Sigmoid colon (tissue), 7 donors: ENCODE data around the gene FAM13A. TPM values are rescaled to one million over a fixed set of nuclear protein-coding genes. Genes with fewer than 3 reads are reported as not detected.

Experiments used
- DNase-seq: peaks from one replicate; pipeline ENCODE4 v3.0.0-alpha.2; 2019
- H3K27ac ChIP-seq, 4 donors: fragments of 200-600 bp; sonication (generic); one replicate each; pipeline ENCODE4 v1.5.1; 2016 to 2019; ENCODE audit warnings: mild to moderate bottlenecking in 1 of 4
- H3K27me3 ChIP-seq, 3 donors: fragments of 200-600 bp; sonication (generic); one replicate each; pipeline ENCODE4 v1.5.1; 2019; ENCODE audit warnings: mild to moderate bottlenecking in 1 of 3
- H3K36me3 ChIP-seq, 4 donors: fragments of 200-600 bp; sonication (generic); one replicate each; pipeline ENCODE4 v1.5.1; 2016 to 2019
- H3K4me1 ChIP-seq, 4 donors: fragments of 200-600 bp; sonication (generic); one replicate each; pipeline ENCODE4 v1.5.1; 2017 to 2019
- H3K4me3 ChIP-seq, 4 donors: fragments of 200-600 bp; sonication (generic); one replicate each; pipeline ENCODE4 v1.5.1; 2017 to 2019; ENCODE audit warnings: mild to moderate bottlenecking in 2 of 4, moderate library complexity in 1 of 4
- H3K9me3 ChIP-seq, 4 donors: fragments of 200-600 bp in 3 of 4; sonication (generic) in 3 of 4; one replicate each; pipeline versions ENCODE4 v1.5.1 to v1.6.1; 2013 to 2019
- CTCF ChIP-seq, 4 experiments: fragments of 450-650 bp in 3 of 4; fragments of 200-600 bp in 1 of 4; IDR thresholded peaks; one replicate each; pipeline ENCODE4 v1.5.1; 2016 to 2019; ENCODE audit warnings: antibody characterized with exemption in 4 of 4, mild to moderate bottlenecking in 3 of 4, moderate library complexity in 2 of 4
- EP300 ChIP-seq, 4 donors: sonication (generic); formaldehyde crosslinking; IDR thresholded peaks; one replicate each; pipeline ENCODE4 v1.6.1; 2017; ENCODE audit warnings: antibody characterized with exemption in 4 of 4
- POLR2A ChIP-seq, 2 donors: fragments of 450-650 bp; IDR thresholded peaks; one replicate each; pipeline ENCODE4 v1.6.1; 2016; ENCODE audit warnings: antibody characterized with exemption in 2 of 2, mild to moderate bottlenecking in 2 of 2, moderate library complexity in 2 of 2
- POLR2AphosphoS5 ChIP-seq, 4 donors: sonication (generic); formaldehyde crosslinking; IDR thresholded peaks; one replicate each; pipeline ENCODE4 v1.6.1; 2017; ENCODE audit warnings: antibody characterized with exemption in 4 of 4
- WGBS, 2 donors: extraction: QIAGEN DNeasy Blood & Tissue Kit; methylation state at CpG; one replicate each; pipeline ENCODE4 v1.1.7; 2013; 5-methylcytosine and 5-hydroxymethylcytosine counted together
- intact Hi-C: fragments of 100-400 bp; cut with DNase I; formaldehyde crosslinking; loops from one replicate; pipeline ENCODE4 v1.15.1; 2023
- polyA plus RNA-seq, 3 donors: library from polyadenylated mRNA; stranded (reverse); fragments of 200-250 nt; gene quantifications; one replicate each; pipeline ENCODE4 v1.2.3, GENCODE V29; 2013
- total RNA-seq, 4 donors: library from RNA; depleted of rRNA; stranded (reverse); fragments of >200 nt; gene quantifications; one replicate each; pipeline ENCODE4 v1.1.0, GENCODE V29; 2016
- donor health status: healthy with polysubstance abuse.
- donor health status: Bipolar disorder and iron deficiency.
- donor health status: healthy.

FAM13A gene
- total and polyA plus RNA-seq, 7 donors = 9.9 to 49.7 (median 41.1) TPM

- H3K9me3 ChIP-seq = no peaks in the 10 kb centered on the region
- H3K27me3 ChIP-seq = no peaks in the 10 kb centered on the region
- no peak for TF ChIP-seq POLR2AphosphoS5 (IDR thresholded peaks at IDR 0.05)
- TF ChIP-seq EP300 (IDR thresholded peaks at IDR 0.05) = no peak
- TF ChIP-seq CTCF (IDR thresholded peaks at IDR 0.05) = no peak
- TF ChIP-seq POLR2A (IDR thresholded peaks at IDR 0.05) = no peak
- WGBS, 2 donors = 85 to 96% methylated on average over 5 of the region's 5 CpGs
- no peak for DNase-seq
- intact Hi-C loops = no loop called here
- peaks cover 0 to 36% (median 7%) of the 10 kb centered on the region in 4 donors for H3K36me3 ChIP-seq
- no peak overlapping the region for H3K27ac ChIP-seq
- H3K4me1 ChIP-seq = peaks cover 0 to 15% (median 5%) of the 10 kb centered on the region in 4 donors
- H3K4me3 ChIP-seq = no peak overlapping the region
Observed at GRCh38 chr4:88756149-88756548, 300.8 kb downstream of the FAM13A start.

DNA sequence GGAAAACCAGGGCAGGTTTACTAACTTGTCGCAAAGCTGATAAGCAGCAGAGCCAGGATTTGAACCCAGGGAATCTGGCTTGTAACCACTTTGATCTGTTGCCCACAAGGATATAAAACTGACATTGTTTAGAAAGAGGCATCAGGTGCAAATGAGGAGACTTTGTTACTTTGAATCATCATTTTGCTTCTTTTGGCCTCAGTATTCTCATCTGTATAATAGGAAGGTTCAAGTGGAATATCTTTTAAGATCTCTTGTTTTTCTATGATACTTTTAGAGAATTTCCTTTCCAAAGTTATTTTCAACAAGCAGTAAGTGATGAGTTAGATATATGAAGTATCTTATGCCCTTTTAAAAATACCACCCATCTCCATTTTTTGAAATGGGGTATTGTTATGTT lies 301.5 kb downstream of the FAM13A start:
- WGBS, 2 donors = 95 to 100% methylated on average over 1 of the region's 1 CpG
- Histone ChIP-seq H3K4me1 (peaks cover 0 to 15% (median 5%) of the 10 kb centered on the region in 4 donors), H3K4me3 (no peak overlapping the region), H3K36me3 (peaks cover 1 to 43% (median 10%) of the 10 kb centered on the region in 4 donors), H3K9me3 (no peaks in the 10 kb centered on the region), H3K27me3 (no peaks in the 10 kb centered on the region), H3K27ac (no peak overlapping the region)
- intact Hi-C loops = no loop called here
- DNase-seq = no peak
- no peak for TF ChIP-seq CTCF (IDR thresholded peaks at IDR 0.05)
- no peak for TF ChIP-seq POLR2AphosphoS5 (IDR thresholded peaks at IDR 0.05)
- TF ChIP-seq POLR2A (IDR thresholded peaks at IDR 0.05) = no peak
- TF ChIP-seq EP300 (IDR thresholded peaks at IDR 0.05) = no peak

- peaks cover 0 to 15% (median 5%) of the 10 kb centered on the region in 4 donors for H3K4me1 ChIP-seq
- H3K36me3 ChIP-seq = peaks cover 8 to 49% (median 16%) of the 10 kb centered on the region in 4 donors
- H3K4me3 ChIP-seq = no peak overlapping the region
- H3K27ac ChIP-seq = no peak overlapping the region
- H3K27me3 ChIP-seq = no peaks in the 10 kb centered on the region
- DNase-seq = no peak
- TF ChIP-seq CTCF (IDR thresholded peaks at IDR 0.05) = no peak
- intact Hi-C loops = no loop called here
- no peaks in the 10 kb centered on the region for H3K9me3 ChIP-seq
- 94 to 96% methylated on average over 3 of the region's 3 CpGs for WGBS, 2 donors
Observed at GRCh38 chr4:88754796-88755195, 302.2 kb downstream of the FAM13A start.

DNA sequence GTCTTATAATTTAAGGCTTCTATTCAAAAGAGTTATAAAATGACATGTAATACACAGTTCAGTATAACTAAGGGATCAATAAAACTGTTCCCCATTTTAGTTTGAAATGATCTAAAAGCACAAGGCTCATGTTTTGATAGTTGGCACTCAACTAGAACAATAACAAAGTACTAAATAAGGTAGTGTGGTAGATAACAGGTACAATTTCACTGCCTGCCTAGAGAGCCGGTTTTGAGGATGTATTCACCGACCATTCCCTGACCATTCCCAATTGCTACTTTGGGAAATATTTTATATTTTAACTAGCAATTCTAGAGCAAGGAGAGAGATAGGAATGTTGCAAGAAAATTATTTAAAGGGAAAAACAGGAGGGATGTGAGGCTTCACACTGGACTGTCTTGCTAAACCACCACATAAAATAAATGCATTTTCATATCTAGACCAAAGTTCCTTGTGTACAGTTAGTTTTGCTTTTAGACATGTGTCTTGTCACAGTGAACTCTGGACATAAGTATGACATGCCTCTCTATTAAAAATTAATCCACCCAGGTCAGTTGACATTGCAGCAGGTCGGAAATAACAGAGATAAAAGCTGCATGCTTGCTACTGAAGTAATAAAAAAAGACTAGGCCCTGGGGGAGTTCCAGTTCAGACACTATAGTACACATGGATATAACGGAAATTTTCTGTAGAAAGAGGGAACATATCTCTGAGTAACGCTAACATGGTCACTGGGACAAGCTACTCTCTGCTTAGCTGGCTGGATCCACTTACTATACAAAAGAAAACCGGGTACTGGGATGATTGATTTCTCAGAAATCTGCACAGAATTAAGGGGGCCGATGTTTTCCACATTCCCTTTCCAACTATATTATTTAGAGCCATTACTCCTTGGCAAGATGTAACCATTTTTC lies 303.1 kb downstream of the FAM13A start:
- no peaks in the 10 kb centered on the region for H3K9me3 ChIP-seq

More for the DNA sequence above, 303.1 kb downstream of the FAM13A start:
- H3K27me3 ChIP-seq = no peaks in the 10 kb centered on the region
- intact Hi-C loops = no loop called here
- peaks cover 0 to 15% (median under 1%) of the 10 kb centered on the region in 4 donors for H3K4me1 ChIP-seq
- WGBS, 2 donors = 41 to 68% methylated on average over 7 of the region's 7 CpGs
- no peak overlapping the region for H3K27ac ChIP-seq
- TF ChIP-seq CTCF (IDR thresholded peaks at IDR 0.05) (no peak), POLR2A (IDR thresholded peaks at IDR 0.05) (no peak), EP300 (IDR thresholded peaks at IDR 0.05) (no peak), POLR2AphosphoS5 (IDR thresholded peaks at IDR 0.05) (no peak)
- no peak for DNase-seq
- peaks cover 13 to 58% (median 25%) of the 10 kb centered on the region in 4 donors for H3K36me3 ChIP-seq
- no peak overlapping the region for H3K4me3 ChIP-seq
